NCI-H1092 (cell line): ENCODE measurements around the gene BCL3.

ENCODE experiments used
- DNase-seq: peaks from one replicate; lab custom pipeline; 2025; lab: John Stamatoyannopoulos, UW

The BCL3 gene

DNA sequence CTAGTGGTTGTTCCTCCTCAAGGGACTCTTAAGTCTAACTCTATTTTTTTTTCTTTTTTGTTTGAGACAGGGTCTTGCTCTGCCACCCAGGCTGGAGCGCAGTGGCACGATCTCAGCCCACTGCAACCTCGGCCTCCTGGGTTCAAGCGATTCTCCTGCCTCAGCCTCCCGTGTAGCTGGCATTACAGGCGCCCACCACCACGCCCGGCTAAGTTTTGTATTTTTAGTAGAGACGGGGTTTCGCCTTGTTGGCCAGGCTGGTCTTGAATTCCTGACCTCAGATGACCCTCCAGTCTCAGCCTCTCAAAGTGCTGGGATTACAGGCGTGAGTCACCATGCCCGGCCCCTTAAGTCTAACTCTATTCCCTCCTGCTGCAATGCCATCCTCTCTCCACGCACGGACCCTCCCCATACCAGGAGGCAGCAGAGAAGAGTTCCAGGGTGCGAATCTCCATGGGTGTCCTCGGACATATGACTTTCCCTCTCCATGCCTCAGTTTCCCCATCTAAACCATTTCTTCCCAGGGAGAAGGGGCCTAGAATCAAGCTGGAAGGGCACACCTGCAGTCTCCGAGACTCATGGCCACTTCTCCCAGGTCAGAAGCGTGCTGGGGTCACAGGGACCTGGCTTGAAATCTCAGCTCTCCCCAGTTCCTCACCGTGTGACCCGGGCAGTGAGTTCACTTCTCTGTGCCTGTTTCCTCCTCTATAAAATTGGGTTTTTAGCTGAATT, 6.0 kb upstream of the BCL3 start:
- DNase-seq, result no peak

GRCh38 chr19:44744871-44745332, 3.6 kb upstream of the BCL3 start:
- no peak for DNase-seq

DNA sequence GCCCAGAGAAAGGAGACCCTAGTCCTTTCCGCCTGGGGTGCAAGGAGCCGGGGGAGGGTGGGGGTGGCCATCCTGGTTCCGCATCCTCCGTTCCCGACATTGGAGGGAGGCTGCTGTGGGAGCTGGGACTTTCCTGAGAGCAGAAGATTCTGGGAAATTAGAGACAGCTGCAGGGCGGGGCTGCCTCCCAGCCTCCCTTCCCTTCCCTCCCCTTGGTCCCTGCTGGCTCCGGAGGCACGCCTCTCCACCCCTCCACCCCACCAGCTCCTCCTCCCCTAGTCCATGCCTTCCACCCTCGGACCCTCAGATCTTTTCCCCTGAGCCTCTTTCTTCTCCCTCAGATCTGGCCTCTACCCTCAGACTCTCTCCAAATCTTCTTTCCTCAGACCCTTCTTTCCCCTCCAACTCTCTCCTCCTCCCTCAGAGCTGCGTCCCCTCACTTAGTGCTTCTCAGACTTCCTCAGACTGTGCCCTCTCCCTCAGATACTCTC, 3.1 kb upstream of the BCL3 start:
- DNase-seq, result no peak

DNA sequence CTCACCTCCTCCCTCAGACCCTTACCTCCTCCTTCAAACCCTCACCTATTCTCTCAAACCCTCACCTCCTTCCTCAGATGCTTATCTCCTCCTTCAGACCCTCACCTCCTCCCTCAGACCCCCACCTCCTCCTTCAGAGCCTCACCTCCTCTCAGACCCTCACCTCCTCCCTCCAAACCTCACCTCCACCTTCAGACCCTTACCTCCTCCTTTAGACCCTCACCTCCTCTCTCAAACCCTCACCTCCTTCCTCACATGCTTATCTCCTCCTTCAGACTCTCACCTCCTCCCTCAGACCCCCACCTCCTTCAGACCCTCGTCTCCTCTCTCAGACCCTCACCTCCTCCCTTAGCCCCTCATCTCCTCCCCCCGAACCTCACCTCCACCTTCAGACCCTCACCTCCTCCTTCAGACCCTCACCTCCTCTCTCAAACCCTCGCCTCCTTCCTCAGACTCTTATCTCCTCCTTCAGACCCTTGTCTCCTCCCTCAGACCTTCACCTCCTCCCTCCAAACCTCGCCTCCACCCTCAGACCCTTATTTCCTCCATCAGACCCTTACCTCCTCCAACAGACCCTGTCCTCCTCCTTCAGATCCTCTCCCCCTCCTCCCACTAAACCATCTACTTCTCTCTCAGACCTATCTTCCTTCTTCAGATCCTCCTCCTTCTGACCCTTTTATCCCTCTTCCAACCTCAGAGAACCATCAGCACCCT, 2.5 kb upstream of the BCL3 start:
- DNase-seq, result no peak

- no peak for DNase-seq
Observed at GRCh38 chr19:44746616-44746945, 1.9 kb upstream of the BCL3 start.

DNA sequence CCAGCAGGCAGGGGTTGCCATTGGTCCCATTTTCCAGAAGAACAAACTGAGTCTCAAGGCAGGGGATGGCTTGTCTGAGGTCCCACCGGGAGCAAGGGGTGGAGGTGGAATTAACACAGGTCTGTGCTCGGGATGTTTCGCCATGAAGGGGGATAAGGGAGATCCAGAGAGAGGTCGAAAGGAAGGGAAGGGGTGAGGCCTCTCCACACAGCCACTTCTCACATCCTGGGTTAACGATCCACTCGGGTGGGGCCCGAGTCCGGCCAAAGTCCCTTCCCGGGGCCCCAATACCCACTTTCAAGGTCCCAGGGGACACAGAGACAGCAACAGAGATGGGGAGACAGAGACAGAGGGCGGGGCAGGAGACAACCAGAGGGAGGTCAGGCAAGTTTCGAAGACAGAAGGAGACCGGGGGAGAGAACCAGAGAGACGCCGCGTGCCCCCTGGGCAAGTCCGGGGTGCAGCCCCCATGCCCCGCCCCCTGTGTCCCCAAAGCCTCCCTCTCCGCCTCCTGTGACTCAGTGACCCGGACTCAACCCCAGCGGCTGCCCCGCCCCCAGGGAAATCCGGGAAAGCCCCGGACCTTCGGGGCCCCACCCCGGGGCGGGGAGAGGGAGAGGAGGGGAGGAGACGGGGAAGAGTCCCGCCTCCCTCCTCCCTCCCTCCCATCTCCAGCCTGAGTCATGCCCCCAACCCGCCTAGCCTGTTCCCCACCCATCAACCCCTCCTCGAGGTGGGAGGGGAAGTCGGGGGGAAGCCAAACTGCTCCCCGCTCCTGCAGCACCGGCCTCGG, 1.4 kb upstream of the BCL3 start:
- no peak for DNase-seq

- DNase-seq, result no peak
Observed at GRCh38 chr19:44747739-44748425, 626 bp upstream of the BCL3 start.

GRCh38 chr19:44749292-44749691, 784 bp downstream of the BCL3 start:
- no peak for DNase-seq

- DNase-seq, result no peak
Observed at GRCh38 chr19:44749994-44750393, 1.5 kb downstream of the BCL3 start.

- no peak for DNase-seq
Observed at GRCh38 chr19:44752123-44752815, 3.8 kb downstream of the BCL3 start.

- peak; percentile 44 for DNase-seq
Observed at GRCh38 chr19:44752816-44753625, 4.5 kb downstream of the BCL3 start.

GRCh38 chr19:44753626-44753931, 5.1 kb downstream of the BCL3 start:
- no peak for DNase-seq

- DNase-seq, result no peak
Observed at GRCh38 chr19:44753932-44754749, 5.6 kb downstream of the BCL3 start.

GRCh38 chr19:44754750-44755080, 6.2 kb downstream of the BCL3 start:
- no peak for DNase-seq

DNA sequence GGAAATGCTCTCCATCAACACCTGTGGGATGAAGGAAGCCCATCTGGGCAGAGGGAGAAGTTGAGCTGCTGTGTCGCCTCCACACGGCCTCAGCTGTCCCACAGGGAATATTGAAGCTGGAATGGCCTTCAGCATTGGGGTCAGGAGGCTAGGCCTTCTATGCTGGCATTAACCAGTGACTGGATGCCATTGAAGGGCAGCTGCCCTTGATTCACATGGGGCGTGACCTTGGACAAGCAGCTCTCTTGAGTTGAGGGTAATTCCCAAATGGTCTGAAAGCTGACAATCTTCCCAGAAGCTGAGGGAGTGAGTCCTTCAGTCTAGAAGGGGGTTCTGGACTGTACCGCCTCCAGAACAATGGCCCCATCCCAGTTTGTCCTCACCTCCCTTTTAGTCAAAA, 6.7 kb downstream of the BCL3 start:
- no peak for DNase-seq

DNA sequence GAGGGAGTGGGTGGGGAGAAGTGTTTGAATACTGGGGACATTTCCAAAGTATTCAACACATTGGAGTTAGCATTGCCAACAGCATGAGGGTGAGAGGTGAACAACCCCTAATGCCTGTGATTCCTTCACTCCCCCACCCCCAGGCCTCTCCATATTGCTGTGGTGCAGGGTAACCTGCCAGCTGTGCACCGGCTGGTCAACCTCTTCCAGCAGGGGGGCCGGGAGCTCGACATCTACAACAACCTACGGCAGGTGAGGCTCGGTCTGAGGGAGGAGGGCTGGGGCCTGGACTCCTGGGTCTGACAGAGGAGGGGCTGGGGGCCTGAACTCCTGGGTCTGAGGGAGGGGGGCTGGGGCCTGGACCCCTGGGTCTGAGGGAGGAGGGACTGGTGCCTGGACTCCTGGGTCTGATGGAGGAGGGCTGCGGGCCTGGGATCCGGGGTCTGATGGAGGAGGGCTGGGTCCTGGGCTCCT, 7.6 kb downstream of the BCL3 start:
- DNase-seq, result no peak

- DNase-seq, result no peak
Observed at GRCh38 chr19:44757057-44757734, 8.7 kb downstream of the BCL3 start.

GRCh38 chr19:44757735-44758505, 9.4 kb downstream of the BCL3 start:
- no peak for DNase-seq

DNA sequence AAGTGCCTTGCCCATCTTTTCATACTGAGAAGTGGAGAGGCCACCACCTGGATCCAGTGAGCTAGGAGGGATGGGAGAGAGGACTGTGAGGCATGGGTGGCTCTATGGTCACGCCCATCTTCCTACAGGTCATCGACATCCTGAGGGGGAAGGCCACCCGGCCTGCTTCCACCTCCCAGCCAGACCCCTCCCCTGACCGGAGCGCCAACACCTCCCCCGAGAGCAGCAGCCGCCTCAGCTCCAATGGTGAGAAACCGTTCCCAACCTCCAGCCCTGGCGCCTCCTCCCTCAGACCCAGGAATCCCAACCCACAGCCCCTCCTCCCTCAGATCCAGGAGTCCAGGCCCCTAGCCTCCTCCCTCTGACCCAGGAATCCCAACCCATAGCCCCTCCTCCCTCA, 10.1 kb downstream of the BCL3 start:
- DNase-seq, result no peak
